K562 (cell line): ENCODE measurements around the gene PEX3. TPM values are rescaled to one million over a fixed set of nuclear protein-coding genes. Genes with fewer than 3 reads are reported as not detected.

Experiments used
- ATAC-seq: fragments of 200-7000 bp; cut with Tn5 transposase; 3 replicates; pipeline ENCODE4 v1.9.1; 2020; ENCODE audit warnings: moderate library complexity
- BruUV-seq: library from RNA; stranded (reverse); fragments of 400-500 nt; replicated peaks from 2 replicates; lab custom pipeline; 2021; lab: Mats Ljungman, UMichigan
- CTCF ChIA-PET: fragments of 300-600 bp; formaldehyde crosslinking; extraction: SDS; loops from one replicate; lab custom pipeline; 2021; ENCODE audit warnings: low intra/inter-chr PET ratio; lab: Yijun Ruan, JAX
- POLR2A ChIA-PET: fragments of 300-600, 350-650 bp; sonication (Branson Sonifier 250); formaldehyde crosslinking; extraction: SDS; loops from one replicate; lab custom pipeline; 2021; ENCODE audit warnings: antibody characterized with exemption, inconsistent platforms; lab: Yijun Ruan, JAX
- DNase-seq, 4 experiments: peaks; one replicate each; pipeline versions ENCODE4 v3.0.0 to v3.0.0-alpha.2; 2011 to 2018; ENCODE audit warnings: low spot score in 3 of 4, mixed read lengths in 3 of 4; ENCODE audit errors: extremely low read depth in 1 of 4
- FAIRE-seq: peaks from 2 replicates; lab custom pipeline; 2011; peaks lifted over from hg19 to GRCh38; lab: Jason Lieb, UNC
- H2AFZ ChIP-seq: 2 replicates; pipeline ENCODE4 v1.6.0; 2011; ENCODE audit warnings: low read depth, low read length, control low read depth, inconsistent platforms
- H3K27ac ChIP-seq: fragments of 200-600 bp; 3 replicates; pipeline ENCODE4 v1.8.0; 2011; ENCODE audit warnings: low read depth, mild to moderate bottlenecking, control low read depth, inconsistent platforms, low read length, moderate library complexity, mixed read lengths; ENCODE audit errors: extremely low read depth
- H3K27me3 ChIP-seq, 2 experiments: fragments of 300-600 bp in 1 of 2; 2 replicates in 1 of 2; 3 replicates in 1 of 2; pipeline versions ENCODE4 v1.6.0 to v1.8.0; 2011; ENCODE audit warnings: inconsistent platforms in 2 of 2, low read length in 2 of 2, mild to moderate bottlenecking in 1 of 2, mixed read lengths in 1 of 2, moderate library complexity in 1 of 2; ENCODE audit not compliant: control insufficient read depth in 2 of 2, insufficient read depth in 2 of 2
- H3K36me3 ChIP-seq: fragments of 300-600 bp; 3 replicates; pipeline ENCODE4 v1.8.0; 2011; ENCODE audit warnings: mild to moderate bottlenecking, low read length, inconsistent platforms; ENCODE audit not compliant: control insufficient read depth, insufficient read depth
- H3K4me1 ChIP-seq, 2 experiments: fragments of 200-600 bp in 1 of 2; replicated peaks in 1 of 2; 2 replicates in 1 of 2; 3 replicates in 1 of 2; pipeline versions ENCODE4 v1.5.1 to v1.8.0; 2011; ENCODE audit warnings: inconsistent platforms in 2 of 2, low read length in 2 of 2, mild to moderate bottlenecking in 1 of 2, mixed read lengths in 1 of 2, moderate library complexity in 1 of 2; ENCODE audit not compliant: control insufficient read depth in 2 of 2, insufficient read depth in 2 of 2
- H3K4me2 ChIP-seq: 2 replicates; pipeline ENCODE4 v1.6.1; 2011; ENCODE audit warnings: low read length, control low read depth, inconsistent platforms, mixed read lengths; ENCODE audit not compliant: insufficient read depth
- H3K4me3 ChIP-seq: fragments of 200-600 bp; sonication (generic), shearing (Covaris generic); 2 replicates; pipeline ENCODE4 v1.5.1; 2016; ENCODE audit warnings: control low read depth, inconsistent platforms
- H3K79me2 ChIP-seq: fragments of 200-600 bp; 3 replicates; pipeline ENCODE4 v1.8.0; 2011; ENCODE audit warnings: low read length, inconsistent platforms; ENCODE audit not compliant: control insufficient read depth, insufficient read depth
- H3K9ac ChIP-seq, 2 experiments: 2 replicates each; pipeline versions ENCODE4 v1.6.0 to v1.6.1; 2011; ENCODE audit warnings: low read depth in 2 of 2, low read length in 2 of 2, control low read depth in 1 of 2, inconsistent platforms in 1 of 2, mild to moderate bottlenecking in 1 of 2, mixed read lengths in 1 of 2; ENCODE audit not compliant: insufficient read depth in 1 of 2
- H3K9me1 ChIP-seq: one replicate; pipeline ENCODE4 v1.6.0; 2011; ENCODE audit warnings: inconsistent platforms, mild to moderate bottlenecking, low read length, moderate library complexity; ENCODE audit not compliant: control insufficient read depth, insufficient read depth
- H3K9me3 ChIP-seq: replicated peaks from 2 replicates; pipeline ENCODE4 v1.5.1; 2011; ENCODE audit warnings: low read depth, low read length, inconsistent platforms; ENCODE audit not compliant: control insufficient read depth, insufficient read depth
- H4K20me1 ChIP-seq: replicated peaks from 2 replicates; pipeline ENCODE4 v1.6.1; 2011; ENCODE audit warnings: low read length, inconsistent platforms, mixed read lengths; ENCODE audit not compliant: control insufficient read depth, insufficient read depth
- CBX1 ChIP-seq: sonication (generic); IDR thresholded peaks from 2 replicates; pipeline ENCODE4 v1.6.1; 2016; ENCODE audit warnings: antibody characterized with exemption, low read depth, mild to moderate bottlenecking
- CREM ChIP-seq: IDR thresholded peaks from 2 replicates; pipeline ENCODE4 v1.6.1; 2014; ENCODE audit warnings: antibody characterized with exemption, low read depth
- CTBP1 ChIP-seq: fragments of 450-650 bp; IDR thresholded peaks from 2 replicates; pipeline ENCODE4 v1.6.1; 2016; ENCODE audit warnings: borderline replicate concordance
- FOXM1 ChIP-seq, 2 experiments: fragments of 450-650 bp in 1 of 2; sonication (generic) in 1 of 2; formaldehyde crosslinking in 1 of 2; IDR thresholded peaks; 2 replicates each; pipeline versions ENCODE4 v1.6.1 to v1.9.0; 2017 to 2022; ENCODE audit warnings: low read depth in 2 of 2, mild to moderate bottlenecking in 2 of 2, missing genetic modification reagents in 1 of 2, moderate library complexity in 1 of 2
- GATA2 ChIP-seq: sonication (generic); formaldehyde crosslinking; IDR thresholded peaks from 2 replicates; pipeline ENCODE4 v1.4.0; 2020; ENCODE audit warnings: mild to moderate bottlenecking, missing genetic modification reagents
- MTA3 ChIP-seq: fragments of 450-650 bp; formaldehyde crosslinking; IDR thresholded peaks from 2 replicates; pipeline ENCODE4 v1.6.1; 2017; ENCODE audit warnings: mild to moderate bottlenecking, borderline replicate concordance
- RCOR1 ChIP-seq, 2 experiments: IDR thresholded peaks; 2 replicates each; pipeline ENCODE4 v1.6.1; 2012; ENCODE audit warnings: low read depth in 2 of 2, low read length in 2 of 2, borderline replicate concordance in 1 of 2, improper control_type of control experiment in 1 of 2
- SMC3 ChIP-seq: conservative IDR thresholded peaks from 2 replicates; pipeline ENCODE4 v1.6.1; 2011; ENCODE audit warnings: low read depth, low read length, improper control_type of control experiment; ENCODE audit not compliant: insufficient read depth
- STAG1 ChIP-seq: sonication (generic); formaldehyde crosslinking; IDR thresholded peaks from 2 replicates; pipeline ENCODE4 v1.5.0; 2020; ENCODE audit warnings: missing genetic modification reagents, borderline replicate concordance
- ZNF589 ChIP-seq: fragments of 200-800 bp; sonication (Bioruptor generic); IDR thresholded peaks from 2 replicates; pipeline ENCODE4 v1.6.1; 2016; ENCODE audit warnings: low read depth, missing genetic modification characterization, missing compliant biosample characterization
- WGBS: fragments of 100-300 bp; shearing (Covaris generic); methylation state at CpG from one replicate; pipeline ENCODE4 v1.1.6; 2016; ENCODE audit warnings: low coverage, mixed read lengths; ENCODE audit not compliant: insufficient coverage; ENCODE audit errors: missing lambda C conversion rate; 5-methylcytosine and 5-hydroxymethylcytosine counted together
- in situ Hi-C: fragments of 300-500 bp; cut with MboI; formaldehyde crosslinking; loops from 4 replicates; pipeline ENCODE4 v1.15.0; 2018; ENCODE audit warnings: inconsistent platforms, mixed read lengths
- intact Hi-C: fragments of 100-400 bp; cut with micrococcal nuclease; formaldehyde crosslinking; loops from 2 replicates; pipeline ENCODE4 v1.14.2; 2022
- polyA plus RNA-seq, 8 experiments: library from polyadenylated mRNA; depleted of rRNA in 4 of 8; stranded (reverse) in 5 of 8; unstranded in 3 of 8; fragments of >200 nt; fragmentation: Nextera tagmentation in 2 of 8; fragmentation: Illumina TruSeq in 1 of 8; extraction: Ambion mirVana in 2 of 8; extraction: Trizol in 1 of 8; gene quantifications; 2 replicates each; pipeline versions ENCODE4 v1.2.1 to v1.2.3, GENCODE V29; 2011 to 2014; ENCODE audit warnings: inconsistent platforms in 1 of 8, missing spikeins in 1 of 8
- total RNA-seq, 7 experiments: library from RNA; depleted of rRNA in 6 of 7; stranded (reverse); fragments of >200 nt in 6 of 7; fragmentation: Illumina TruSeq in 2 of 7; extraction: Trizol in 2 of 7; gene quantifications; 2 replicates each; pipeline versions ENCODE4 v1.2.1 to v1.2.3, GENCODE V29; 2011 to 2021; ENCODE audit warnings: low replicate concordance in 1 of 7
- TF ChIP-seq, protein P1 (sequence below): IDR thresholded peaks from 2 replicates; pipeline ENCODE4 v1.6.1; 2011; ENCODE audit warnings: borderline replicate concordance, low read depth, mild to moderate bottlenecking, moderate library complexity, low read length; ENCODE audit not compliant: insufficient read depth, poor library complexity, severe bottlenecking
- TF ChIP-seq, protein P2 (sequence below): sonication (generic); formaldehyde crosslinking; IDR thresholded peaks from 2 replicates; pipeline ENCODE4 v1.8.0; 2022; ENCODE audit warnings: mild to moderate bottlenecking, missing genetic modification reagents
- TF ChIP-seq, protein P3 (sequence below): fragments of 450-650 bp; formaldehyde crosslinking; IDR thresholded peaks from 2 replicates; pipeline ENCODE4 v1.4.0; 2022; ENCODE audit warnings: missing genetic modification characterization

Gene PEX3
- total and polyA plus RNA-seq, 9 of the 15 experiments (the other 6 are each of a cell fraction or from before 2014, with no cell fraction given): 17.3 to 69.6 (median 32.7) TPM

DNA sequence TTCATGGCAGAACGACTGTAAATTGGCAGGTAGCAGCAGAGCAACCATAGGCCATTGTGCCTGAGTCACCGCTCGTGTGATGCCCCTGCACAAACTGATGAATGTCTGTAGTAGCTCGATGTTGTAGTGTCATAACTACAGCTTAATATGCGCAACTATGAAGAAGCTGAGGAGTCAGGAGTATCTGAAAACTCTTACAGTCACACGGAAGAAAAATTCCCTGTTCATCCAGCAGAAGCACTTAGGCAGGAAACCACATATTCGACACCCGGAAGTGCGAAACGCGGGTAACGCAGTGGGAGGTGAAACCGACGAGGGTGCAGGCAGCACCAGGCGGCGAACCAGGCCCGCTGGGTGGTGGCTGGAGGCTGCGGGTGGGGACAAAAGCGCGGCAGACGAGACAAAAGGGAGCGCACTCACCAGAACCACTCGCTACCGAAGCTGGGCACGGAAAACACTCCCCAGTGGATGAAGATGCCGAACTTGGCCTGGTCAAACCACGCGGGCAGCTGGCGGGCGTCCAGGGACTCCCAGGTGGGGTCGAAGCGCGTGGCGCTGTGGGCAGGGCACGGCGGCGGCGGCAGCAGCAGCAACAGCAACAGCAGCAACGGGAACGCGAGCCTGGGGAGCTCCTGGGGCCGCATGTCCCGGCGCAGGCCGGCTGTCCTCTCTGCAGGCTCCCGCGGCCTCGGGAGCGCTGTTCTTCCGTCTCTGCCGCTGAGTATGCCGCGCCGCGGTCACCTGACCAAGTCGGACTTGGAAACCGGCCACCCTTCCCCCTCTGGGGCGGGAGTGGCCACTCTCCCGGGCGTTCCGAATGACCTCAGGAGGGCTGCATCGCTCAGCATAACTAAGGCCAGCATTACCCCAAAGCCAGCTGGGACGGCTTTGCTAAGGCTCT, 60.6 kb downstream of the PEX3 start, which contains the start of gene FUCA2 (continued):
- TF ChIP-seq FOXM1 (IDR thresholded peaks at IDR 0.05; ENCODE audit: low read depth) (no peak), FOXM1 (CRISPR knock-in tag; IDR thresholded peaks at IDR 0.05; ENCODE audit: low read depth) (peak; percentile 77; the same call in 1 of the 2 replicates)

DNA sequence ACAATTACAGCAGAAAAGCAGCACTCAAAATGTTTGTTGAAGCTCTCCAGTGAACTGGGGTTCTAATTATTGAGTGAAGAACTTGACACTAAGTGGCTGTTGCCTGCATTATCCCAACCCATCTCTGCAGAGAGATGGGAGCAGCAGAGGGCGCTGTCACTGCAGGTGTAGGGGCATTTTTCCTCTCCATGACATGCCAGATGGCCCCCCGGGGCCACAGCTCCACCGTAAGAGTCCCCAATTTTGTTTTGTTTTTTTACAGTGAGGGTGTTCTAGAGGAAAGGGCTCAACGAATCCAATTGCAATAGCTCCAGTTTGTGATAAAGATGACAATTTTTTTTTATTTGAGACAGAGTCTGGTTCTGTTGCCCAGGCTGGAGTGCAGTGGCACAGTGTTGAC, 62.8 kb downstream of the PEX3 start:
- peak; percentile 40 to 77 (median 58) for DNase-seq
- no peak overlapping the region for H3K4me3 ChIP-seq
- TF ChIP-seq STAG1 (CRISPR knock-in tag): peak; percentile 9; the same call in 1 of the 2 replicates
- TF ChIP-seq, protein P1, sequence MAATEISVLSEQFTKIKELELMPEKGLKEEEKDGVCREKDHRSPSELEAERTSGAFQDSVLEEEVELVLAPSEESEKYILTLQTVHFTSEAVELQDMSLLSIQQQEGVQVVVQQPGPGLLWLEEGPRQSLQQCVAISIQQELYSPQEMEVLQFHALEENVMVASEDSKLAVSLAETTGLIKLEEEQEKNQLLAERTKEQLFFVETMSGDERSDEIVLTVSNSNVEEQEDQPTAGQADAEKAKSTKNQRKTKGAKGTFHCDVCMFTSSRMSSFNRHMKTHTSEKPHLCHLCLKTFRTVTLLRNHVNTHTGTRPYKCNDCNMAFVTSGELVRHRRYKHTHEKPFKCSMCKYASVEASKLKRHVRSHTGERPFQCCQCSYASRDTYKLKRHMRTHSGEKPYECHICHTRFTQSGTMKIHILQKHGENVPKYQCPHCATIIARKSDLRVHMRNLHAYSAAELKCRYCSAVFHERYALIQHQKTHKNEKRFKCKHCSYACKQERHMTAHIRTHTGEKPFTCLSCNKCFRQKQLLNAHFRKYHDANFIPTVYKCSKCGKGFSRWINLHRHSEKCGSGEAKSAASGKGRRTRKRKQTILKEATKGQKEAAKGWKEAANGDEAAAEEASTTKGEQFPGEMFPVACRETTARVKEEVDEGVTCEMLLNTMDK: peak; percentile 37
- no peak for TF ChIP-seq CBX1
- TF ChIP-seq MTA3: peak; percentile 47; the same call in 1 of the 2 replicates
- peak; percentile 58; the same call in 1 of the 2 replicates for TF ChIP-seq CTBP1
- TF ChIP-seq, protein P2, sequence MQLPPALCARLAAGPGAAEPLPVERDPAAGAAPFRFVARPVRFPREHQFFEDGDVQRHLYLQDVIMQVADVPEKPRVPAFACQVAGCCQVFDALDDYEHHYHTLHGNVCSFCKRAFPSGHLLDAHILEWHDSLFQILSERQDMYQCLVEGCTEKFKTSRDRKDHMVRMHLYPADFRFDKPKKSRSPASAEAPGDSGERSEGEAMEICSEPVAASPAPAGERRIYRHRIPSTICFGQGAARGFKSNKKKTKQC (CRISPR knock-in tag): no peak
- TF ChIP-seq GATA2 (CRISPR knock-in tag): 0 out of 2 replicates have a peak, but pooled peaks have one; percentile 26
- peak; percentile 61 for TF ChIP-seq SMC3
- TF ChIP-seq, protein P3, sequence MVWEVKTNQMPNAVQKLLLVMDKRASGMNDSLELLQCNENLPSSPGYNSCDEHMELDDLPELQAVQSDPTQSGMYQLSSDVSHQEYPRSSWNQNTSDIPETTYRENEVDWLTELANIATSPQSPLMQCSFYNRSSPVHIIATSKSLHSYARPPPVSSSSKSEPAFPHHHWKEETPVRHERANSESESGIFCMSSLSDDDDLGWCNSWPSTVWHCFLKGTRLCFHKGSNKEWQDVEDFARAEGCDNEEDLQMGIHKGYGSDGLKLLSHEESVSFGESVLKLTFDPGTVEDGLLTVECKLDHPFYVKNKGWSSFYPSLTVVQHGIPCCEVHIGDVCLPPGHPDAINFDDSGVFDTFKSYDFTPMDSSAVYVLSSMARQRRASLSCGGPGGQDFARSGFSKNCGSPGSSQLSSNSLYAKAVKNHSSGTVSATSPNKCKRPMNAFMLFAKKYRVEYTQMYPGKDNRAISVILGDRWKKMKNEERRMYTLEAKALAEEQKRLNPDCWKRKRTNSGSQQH (CRISPR knock-in tag): 0 out of 2 replicates have a peak, but pooled peaks have one; percentile 34
- peak; percentile 9; the same call in 1 of the 2 replicates for TF ChIP-seq CREM
- no peak for TF ChIP-seq ZNF589 (CRISPR knock-in tag)
- TF ChIP-seq RCOR1 (IDR thresholded peaks at IDR 0.05; ENCODE audit: borderline replicate concordance in 1 of 2, low read depth in 2 of 2, low read length in 2 of 2): peak in 1 of 2 experiments; percentile 63; a peak in 1 of 4 replicates

More for the DNA sequence above, 62.8 kb downstream of the PEX3 start:
- ChIA-PET CTCF (interaction anchor here (1.1 to 1.6 kb wide), 2 partner anchors 15 to 427 kb away, joined by 3 to 6 read pairs; no protein-coding TSS in a partner anchor), POLR2A (interaction anchor here (0.9 kb wide), 1 partner anchor 9 kb away, joined by 3 read pairs; no protein-coding TSS in a partner anchor)
- H3K36me3 ChIP-seq: peaks cover 13% of the 10 kb centered on the region
- peaks cover 37% of the 10 kb centered on the region for H3K79me2 ChIP-seq
- H3K27me3 ChIP-seq: no peaks in the 10 kb centered on the region
- in situ Hi-C loops (no loop called here), intact Hi-C loops (loop anchor here (1.0 to 5.0 kb wide), 7 partner anchors 54 to 499 kb away; no protein-coding TSS in a partner anchor)
- H3K27ac ChIP-seq: no peak overlapping the region
- H3K4me2 ChIP-seq: no peak overlapping the region
- ATAC-seq (peak; percentile 28), FAIRE-seq (peak; percentile 15)
- WGBS: 11% methylated on average over 4 of the region's 4 CpGs
- peaks cover 13 to 16% of the 10 kb centered on the region in 2 experiments; a peak in 4 of 5 replicates for H3K4me1 ChIP-seq
- no peaks in the 10 kb centered on the region for H3K9me1 ChIP-seq
- no TSS peak for BruUV-seq
- no peaks in the 10 kb centered on the region for H3K9me3 ChIP-seq
- H3K9ac ChIP-seq: no peak overlapping the region
- H4K20me1 ChIP-seq: 0 out of 2 replicates have a peak, but pooled peaks cover under 1% of the 10 kb centered on the region
- no peak overlapping the region for H2AFZ ChIP-seq
